Measurements from ENCODE around the gene KCNQ5. TPM values are rescaled to one million over a fixed set of nuclear protein-coding genes. Genes with fewer than 3 reads are reported as not detected.

Gene KCNQ5
- total and polyA plus RNA-seq, 11 donors = 0.06 to 0.18 TPM; not detected in 9

GRCh38 chr6:72844614-72845013, 222.8 kb downstream of the KCNQ5 start:
- ATAC-seq (no peak), DNase-seq (no peak)
- H3K4me1 ChIP-seq = no peaks in the 10 kb centered on the region
- WGBS, 4 donors = 60 to 64% (median 63%) methylated on average over 4 of the region's 4 CpGs
- H3K9me3 ChIP-seq = no peaks in the 10 kb centered on the region
- no peaks in the 10 kb centered on the region for H3K36me3 ChIP-seq
- H3K4me3 ChIP-seq = no peak overlapping the region
- intact Hi-C loops (cut with DNase I) = no loop called here
- no peak for TF ChIP-seq CTCF (IDR thresholded peaks at IDR 0.05)
- no peak for TF ChIP-seq POLR2A (IDR thresholded peaks at IDR 0.05)
- no peaks in the 10 kb centered on the region for H3K27me3 ChIP-seq
- H3K27ac ChIP-seq = no peak overlapping the region

GRCh38 chr6:72849346-72849745, 227.5 kb downstream of the KCNQ5 start:
- no peaks in the 10 kb centered on the region for H3K27me3 ChIP-seq
- no peak for TF ChIP-seq CTCF (IDR thresholded peaks at IDR 0.05)
- no peak for TF ChIP-seq POLR2A (IDR thresholded peaks at IDR 0.05)
- no peaks in the 10 kb centered on the region for H3K9me3 ChIP-seq
- DNase-seq (no peak), ATAC-seq (no peak)
- no peak overlapping the region for H3K4me3 ChIP-seq
- no peak overlapping the region for H3K27ac ChIP-seq
- intact Hi-C loops (cut with DNase I) = no loop called here
- H3K36me3 ChIP-seq = no peaks in the 10 kb centered on the region
- H3K4me1 ChIP-seq = no peaks in the 10 kb centered on the region

- H3K27ac ChIP-seq = no peak overlapping the region
- DNase-seq (no peak), ATAC-seq (no peak)
- WGBS, 4 donors = 76 to 82% (median 80%) methylated on average over 2 of the region's 2 CpGs
- H3K4me1 ChIP-seq = no peaks in the 10 kb centered on the region
- H3K27me3 ChIP-seq = no peaks in the 10 kb centered on the region
- no peaks in the 10 kb centered on the region for H3K9me3 ChIP-seq
- TF ChIP-seq CTCF (IDR thresholded peaks at IDR 0.05) (no peak), POLR2A (IDR thresholded peaks at IDR 0.05) (no peak)
- intact Hi-C loops (cut with DNase I) = no loop called here
- H3K4me3 ChIP-seq = no peak overlapping the region
- H3K36me3 ChIP-seq = no peaks in the 10 kb centered on the region
Measured at GRCh38 chr6:72850040-72850439, 228.2 kb downstream of the KCNQ5 start.

GRCh38 chr6:72850469-72850868, 228.6 kb downstream of the KCNQ5 start:
- no peaks in the 10 kb centered on the region for H3K36me3 ChIP-seq
- intact Hi-C loops (cut with DNase I) = no loop called here
- no peak for ATAC-seq
- no peak for DNase-seq
- WGBS, 4 donors = 37 to 50% (median 43%) methylated on average over 1 of the region's 1 CpG
- no peaks in the 10 kb centered on the region for H3K27me3 ChIP-seq
- TF ChIP-seq CTCF (IDR thresholded peaks at IDR 0.05) (no peak), POLR2A (IDR thresholded peaks at IDR 0.05) (no peak)
- H3K4me1 ChIP-seq = no peaks in the 10 kb centered on the region
- no peak overlapping the region for H3K4me3 ChIP-seq
- H3K9me3 ChIP-seq = no peaks in the 10 kb centered on the region
- no peak overlapping the region for H3K27ac ChIP-seq
